Measurements from ENCODE around the gene ORM1.

The ORM1 gene

DNA sequence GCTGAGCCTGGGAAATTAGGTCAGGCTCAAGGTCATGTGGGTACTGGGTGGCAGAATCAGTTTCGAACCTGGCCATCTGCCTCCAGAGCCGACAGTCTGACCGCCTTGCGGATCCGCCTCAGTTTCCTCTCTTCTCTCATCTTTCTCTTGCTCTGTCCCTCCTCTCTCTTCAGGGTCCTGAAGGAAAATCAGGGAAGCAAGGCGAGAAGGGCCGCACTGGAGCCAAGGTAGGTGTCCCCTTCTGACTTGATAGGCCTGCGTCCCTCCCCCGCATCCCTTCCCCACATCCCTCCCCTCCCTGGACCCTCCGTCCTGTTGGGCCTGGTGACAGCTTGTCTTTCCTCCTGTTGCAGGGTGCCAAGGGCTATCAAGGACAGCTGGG, 40.8 kb upstream of the ORM1 start:
- H3K27ac ChIP-seq (ENCODE audit: low read length): no peak overlapping the region
- no peaks in the 10 kb centered on the region for H3K9me3 ChIP-seq (ENCODE audit: control insufficient read depth in 1 of 2, low read length in 2 of 2)
- H3K4me1 ChIP-seq (ENCODE audit: control insufficient read depth in 1 of 2, insufficient read depth in 2 of 2, low read length in 2 of 2): no peaks in the 10 kb centered on the region
- H3K27me3 ChIP-seq (ENCODE audit: low read depth, low read length): no peaks in the 10 kb centered on the region
- no peak overlapping the region for H3K4me3 ChIP-seq (ENCODE audit: low read depth in 1 of 2, low read length in 2 of 2)
- H3K36me3 ChIP-seq (ENCODE audit: control insufficient read depth in 1 of 2, insufficient read depth in 2 of 2, low read length in 2 of 2): peaks cover 0 to 9% of the 10 kb centered on the region in 2 donors

DNA sequence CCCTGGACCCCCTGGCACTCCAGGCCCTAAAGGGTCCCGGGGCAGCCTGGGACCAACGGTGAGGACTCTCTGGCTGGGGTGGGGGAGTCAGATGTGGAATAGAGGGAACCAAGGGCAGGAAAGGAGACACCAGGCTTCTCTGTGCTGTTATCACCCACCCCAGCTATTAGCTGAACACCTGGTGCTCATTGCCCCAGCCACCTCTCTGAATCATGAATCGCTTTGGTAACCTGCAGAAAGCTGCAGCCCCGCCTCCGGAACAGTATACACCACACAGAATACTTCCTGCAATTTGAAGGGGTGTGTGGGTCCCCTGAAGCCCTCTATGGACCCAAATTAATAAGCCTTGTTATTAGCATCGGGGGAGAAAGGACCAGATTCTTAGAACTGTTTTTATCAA, 40.4 kb upstream of the ORM1 start:
- Histone ChIP-seq H3K36me3 (ENCODE audit: control insufficient read depth in 1 of 2, insufficient read depth in 2 of 2, low read length in 2 of 2) (peaks cover 0 to 9% of the 10 kb centered on the region in 2 donors), H3K9me3 (ENCODE audit: control insufficient read depth in 1 of 2, low read length in 2 of 2) (no peaks in the 10 kb centered on the region), H3K27ac (ENCODE audit: low read length) (no peak overlapping the region)

DNA sequence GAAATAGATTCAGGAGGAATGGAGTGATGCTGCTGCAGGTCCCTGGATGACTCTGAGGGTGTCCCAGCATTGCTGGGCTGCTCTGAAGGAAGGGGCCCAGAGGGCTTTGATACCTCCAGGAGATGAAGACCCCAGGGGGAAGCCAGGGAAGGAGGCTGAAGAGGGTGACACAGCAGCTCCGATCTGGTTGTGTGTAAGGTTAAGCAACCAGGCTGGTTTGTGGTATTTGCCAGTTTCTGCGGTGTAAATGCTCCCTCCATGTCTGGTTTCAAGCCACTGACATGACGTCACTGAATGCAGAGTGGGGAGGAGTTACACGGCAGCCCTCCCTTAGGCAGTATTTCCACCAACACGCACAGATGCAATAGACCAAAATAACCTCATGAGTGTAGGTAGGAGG, 40.0 kb upstream of the ORM1 start:
- Histone ChIP-seq H3K27me3 (ENCODE audit: low read depth, low read length) (no peaks in the 10 kb centered on the region), H3K9me3 (ENCODE audit: control insufficient read depth in 1 of 2, low read length in 2 of 2) (no peaks in the 10 kb centered on the region), H3K27ac (ENCODE audit: low read length) (no peak overlapping the region), H3K36me3 (ENCODE audit: control insufficient read depth in 1 of 2, insufficient read depth in 2 of 2, low read length in 2 of 2) (peaks cover 0 to 9% of the 10 kb centered on the region in 2 donors), H3K4me1 (ENCODE audit: control insufficient read depth in 1 of 2, insufficient read depth in 2 of 2, low read length in 2 of 2) (no peaks in the 10 kb centered on the region), H3K4me3 (ENCODE audit: low read depth in 1 of 2, low read length in 2 of 2) (no peak overlapping the region)

More for the DNA sequence above, 40.4 kb upstream of the ORM1 start:
- H3K4me1 ChIP-seq (ENCODE audit: control insufficient read depth in 1 of 2, insufficient read depth in 2 of 2, low read length in 2 of 2): no peaks in the 10 kb centered on the region
- no peak overlapping the region for H3K4me3 ChIP-seq (ENCODE audit: low read depth in 1 of 2, low read length in 2 of 2)
- no peaks in the 10 kb centered on the region for H3K27me3 ChIP-seq (ENCODE audit: low read depth, low read length)

DNA sequence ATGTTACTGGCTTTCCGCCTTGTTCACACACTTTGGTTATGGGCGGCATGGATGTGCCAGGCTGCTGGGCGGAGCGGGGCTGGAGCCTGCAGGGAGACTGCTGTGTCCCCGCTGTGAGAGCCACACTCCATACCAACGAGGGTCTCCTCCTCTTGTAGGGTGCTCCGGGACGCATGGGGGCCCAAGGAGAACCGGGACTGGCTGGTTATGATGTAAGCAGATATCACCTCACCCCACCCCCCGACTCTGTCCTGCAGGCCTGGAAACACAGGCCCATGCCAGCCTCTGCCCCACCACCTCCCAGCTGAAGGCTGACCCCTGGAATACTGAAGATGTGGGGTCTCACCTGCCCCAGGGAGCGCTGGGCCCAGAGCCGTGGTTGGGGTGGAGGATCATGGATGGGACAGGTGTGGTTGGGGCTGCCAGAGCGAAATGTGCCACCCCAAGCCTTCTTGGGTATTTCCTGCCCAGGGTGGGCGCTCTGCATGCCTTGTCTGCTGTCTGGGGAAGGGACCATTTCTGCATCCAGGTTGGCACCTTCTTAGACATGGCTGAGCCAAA, 39.3 kb upstream of the ORM1 start:
- Histone ChIP-seq H3K27me3 (ENCODE audit: low read depth, low read length) (no peaks in the 10 kb centered on the region), H3K9me3 (ENCODE audit: control insufficient read depth in 1 of 2, low read length in 2 of 2) (no peaks in the 10 kb centered on the region), H3K4me3 (ENCODE audit: low read depth in 1 of 2, low read length in 2 of 2) (no peak overlapping the region), H3K27ac (ENCODE audit: low read length) (no peak overlapping the region), H3K4me1 (ENCODE audit: control insufficient read depth in 1 of 2, insufficient read depth in 2 of 2, low read length in 2 of 2) (no peaks in the 10 kb centered on the region), H3K36me3 (ENCODE audit: control insufficient read depth in 1 of 2, insufficient read depth in 2 of 2, low read length in 2 of 2) (peaks cover 0 to 9% of the 10 kb centered on the region in 2 donors)

DNA sequence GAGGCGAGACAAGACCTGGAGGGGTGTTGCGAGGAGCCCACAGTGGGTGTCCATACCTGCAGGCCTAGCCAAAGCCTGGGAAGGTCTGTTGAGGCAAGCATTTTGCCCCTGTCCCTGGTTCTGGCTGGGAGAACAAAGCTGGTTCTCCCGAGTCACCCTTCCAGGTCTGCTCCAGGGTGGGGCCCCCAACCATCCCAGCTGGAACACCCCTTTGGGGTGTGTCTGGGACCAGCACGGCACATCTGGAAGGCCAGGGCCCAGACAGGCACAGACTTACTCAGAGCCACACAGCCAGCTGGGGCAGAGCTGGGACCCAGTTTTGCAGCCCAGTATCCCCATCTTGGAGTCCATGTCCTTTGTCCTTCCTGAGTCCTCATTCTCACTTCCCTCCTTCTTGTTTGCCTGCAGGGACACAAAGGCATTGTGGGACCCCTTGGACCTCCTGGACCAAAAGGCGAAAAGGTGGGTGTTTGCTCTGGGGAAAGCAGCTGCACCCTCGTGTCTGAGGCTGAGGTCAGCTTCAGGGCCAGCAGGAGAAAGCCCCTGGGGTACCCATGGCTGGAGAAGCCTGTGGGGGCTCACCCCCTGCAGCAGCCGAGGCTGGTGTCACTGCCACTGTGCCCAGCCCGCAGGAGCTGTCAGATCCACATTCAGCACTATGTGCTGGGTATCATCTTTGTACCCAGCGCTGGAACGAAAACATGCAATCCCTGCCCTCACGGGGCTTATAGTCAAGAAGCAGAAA, 38.4 kb upstream of the ORM1 start:
- no peaks in the 10 kb centered on the region for H3K4me1 ChIP-seq (ENCODE audit: control insufficient read depth in 1 of 2, insufficient read depth in 2 of 2, low read length in 2 of 2)
- H3K36me3 ChIP-seq (ENCODE audit: control insufficient read depth in 1 of 2, insufficient read depth in 2 of 2, low read length in 2 of 2): peaks cover 0 to 9% of the 10 kb centered on the region in 2 donors
- H3K27ac ChIP-seq (ENCODE audit: low read length): no peak overlapping the region

DNA sequence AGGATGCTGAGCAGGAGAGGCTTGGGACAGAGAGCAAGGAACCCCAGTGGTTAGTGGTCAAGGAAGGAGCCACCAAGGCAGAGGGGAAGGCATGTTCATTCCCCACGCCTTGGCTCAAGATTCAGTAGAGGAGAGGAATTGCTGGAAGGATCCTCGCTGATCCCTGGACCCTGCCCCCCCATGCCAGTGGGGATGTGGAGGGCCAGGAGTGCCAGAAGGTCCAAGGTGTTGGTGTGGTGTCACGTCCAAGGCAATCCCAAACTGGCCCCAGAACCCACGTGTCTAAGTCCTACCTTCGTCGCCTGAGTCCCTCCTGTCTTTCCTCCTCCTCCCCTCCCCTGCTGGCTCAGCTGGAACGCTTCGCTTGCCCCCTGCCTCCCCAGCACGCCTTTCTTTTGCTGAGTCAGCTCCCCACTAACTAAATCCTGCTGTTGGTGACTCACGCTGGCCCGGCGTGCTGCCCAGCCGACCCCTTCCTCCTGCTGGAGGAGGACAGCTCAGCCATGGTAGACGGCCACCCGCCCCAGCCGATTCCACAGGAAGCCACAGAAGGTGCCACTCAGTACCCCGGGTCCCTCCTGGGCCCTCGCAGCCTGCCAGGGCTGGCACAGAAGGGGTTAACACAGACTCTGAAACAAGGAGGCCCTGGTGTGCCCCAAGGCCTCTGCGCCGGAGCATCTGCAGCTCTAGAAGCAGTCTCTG, 37.6 kb upstream of the ORM1 start:
- no peaks in the 10 kb centered on the region for H3K4me1 ChIP-seq (ENCODE audit: control insufficient read depth in 1 of 2, insufficient read depth in 2 of 2, low read length in 2 of 2)
- H3K9me3 ChIP-seq (ENCODE audit: control insufficient read depth in 1 of 2, low read length in 2 of 2): no peaks in the 10 kb centered on the region
- H3K27me3 ChIP-seq (ENCODE audit: low read depth, low read length): no peaks in the 10 kb centered on the region
- no peak overlapping the region for H3K4me3 ChIP-seq (ENCODE audit: low read depth in 1 of 2, low read length in 2 of 2)
- H3K36me3 ChIP-seq (ENCODE audit: control insufficient read depth in 1 of 2, insufficient read depth in 2 of 2, low read length in 2 of 2): peaks cover 0 to 9% of the 10 kb centered on the region in 2 donors
- no peak overlapping the region for H3K27ac ChIP-seq (ENCODE audit: low read length)

More for the DNA sequence above, 38.4 kb upstream of the ORM1 start:
- Histone ChIP-seq H3K4me3 (ENCODE audit: low read depth in 1 of 2, low read length in 2 of 2) (no peak overlapping the region), H3K9me3 (ENCODE audit: control insufficient read depth in 1 of 2, low read length in 2 of 2) (no peaks in the 10 kb centered on the region), H3K27me3 (ENCODE audit: low read depth, low read length) (no peaks in the 10 kb centered on the region)

DNA sequence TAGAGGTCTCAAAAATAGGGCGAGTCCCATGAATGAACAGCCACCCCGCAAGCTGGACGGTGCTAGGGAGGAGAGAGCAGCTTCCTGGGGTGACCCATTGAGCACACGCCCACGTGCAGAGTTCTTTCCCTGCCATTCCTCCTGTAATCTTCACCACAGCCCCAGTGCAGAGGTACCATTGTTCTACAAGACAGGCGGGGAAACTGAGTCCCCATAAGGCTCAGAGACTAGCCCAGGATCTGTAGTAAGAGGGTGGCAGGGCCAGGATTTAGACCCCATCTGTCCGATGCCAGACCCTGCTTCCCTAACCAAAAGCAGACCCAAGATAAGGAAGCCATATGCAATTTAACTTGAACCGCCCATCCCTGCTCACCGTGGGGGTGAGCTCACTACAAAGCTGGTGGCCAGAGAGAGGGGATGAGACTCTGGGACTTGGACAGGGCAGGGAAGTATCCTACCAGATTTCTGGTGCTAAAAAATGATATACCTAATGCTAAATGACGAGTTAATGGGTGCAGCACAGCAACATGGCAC, 36.7 kb upstream of the ORM1 start:
- Histone ChIP-seq H3K36me3 (ENCODE audit: control insufficient read depth in 1 of 2, insufficient read depth in 2 of 2, low read length in 2 of 2) (peaks cover 0 to 9% of the 10 kb centered on the region in 2 donors), H3K4me1 (ENCODE audit: control insufficient read depth in 1 of 2, insufficient read depth in 2 of 2, low read length in 2 of 2) (no peaks in the 10 kb centered on the region), H3K27me3 (ENCODE audit: low read depth, low read length) (no peaks in the 10 kb centered on the region), H3K27ac (ENCODE audit: low read length) (no peak overlapping the region), H3K4me3 (ENCODE audit: low read depth in 1 of 2, low read length in 2 of 2) (no peak overlapping the region), H3K9me3 (ENCODE audit: control insufficient read depth in 1 of 2, low read length in 2 of 2) (no peaks in the 10 kb centered on the region)

DNA sequence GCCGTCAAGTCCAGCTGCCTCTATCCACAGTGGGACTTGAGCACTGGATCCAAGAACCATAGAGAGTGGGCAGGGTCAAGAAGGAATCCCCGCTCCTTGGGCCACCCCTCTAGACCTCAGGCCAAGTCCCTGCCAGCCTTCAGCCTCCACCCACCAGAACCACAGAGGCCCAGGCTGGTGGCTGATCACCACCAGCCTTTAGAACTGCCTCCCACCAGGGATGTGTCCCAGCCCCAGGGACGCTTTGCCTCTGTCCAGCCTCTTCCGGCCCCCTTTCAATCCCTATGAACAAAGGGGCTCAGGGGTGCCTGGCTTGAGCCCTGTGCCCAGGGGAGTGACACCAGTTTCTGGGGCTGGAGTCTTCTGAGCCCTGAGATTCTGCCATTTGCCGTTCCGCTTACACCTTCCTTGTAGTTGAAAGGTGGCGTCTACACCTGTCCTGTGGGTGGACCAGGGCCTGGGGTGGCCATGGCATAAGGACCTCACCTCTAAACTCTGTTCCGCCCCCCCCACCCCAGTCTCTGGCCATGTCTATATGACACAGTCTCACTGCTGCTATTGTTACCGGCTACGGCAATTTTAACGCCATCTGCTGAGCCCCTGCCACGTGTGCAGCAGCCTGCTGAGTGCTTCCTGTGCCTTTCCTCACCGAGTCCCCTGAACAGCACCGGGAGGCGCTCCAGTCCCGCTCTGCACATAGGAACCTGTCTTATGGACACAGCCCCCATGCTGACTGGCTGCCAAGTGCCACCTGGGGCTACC, 35.7 kb upstream of the ORM1 start:
- Histone ChIP-seq H3K4me3 (ENCODE audit: low read depth in 1 of 2, low read length in 2 of 2) (no peak overlapping the region), H3K27ac (ENCODE audit: low read length) (no peak overlapping the region), H3K9me3 (ENCODE audit: control insufficient read depth in 1 of 2, low read length in 2 of 2) (no peaks in the 10 kb centered on the region), H3K4me1 (ENCODE audit: control insufficient read depth in 1 of 2, insufficient read depth in 2 of 2, low read length in 2 of 2) (no peaks in the 10 kb centered on the region), H3K27me3 (ENCODE audit: low read depth, low read length) (no peaks in the 10 kb centered on the region), H3K36me3 (ENCODE audit: control insufficient read depth in 1 of 2, insufficient read depth in 2 of 2, low read length in 2 of 2) (peaks cover 0 to 10% of the 10 kb centered on the region in 2 donors)

DNA sequence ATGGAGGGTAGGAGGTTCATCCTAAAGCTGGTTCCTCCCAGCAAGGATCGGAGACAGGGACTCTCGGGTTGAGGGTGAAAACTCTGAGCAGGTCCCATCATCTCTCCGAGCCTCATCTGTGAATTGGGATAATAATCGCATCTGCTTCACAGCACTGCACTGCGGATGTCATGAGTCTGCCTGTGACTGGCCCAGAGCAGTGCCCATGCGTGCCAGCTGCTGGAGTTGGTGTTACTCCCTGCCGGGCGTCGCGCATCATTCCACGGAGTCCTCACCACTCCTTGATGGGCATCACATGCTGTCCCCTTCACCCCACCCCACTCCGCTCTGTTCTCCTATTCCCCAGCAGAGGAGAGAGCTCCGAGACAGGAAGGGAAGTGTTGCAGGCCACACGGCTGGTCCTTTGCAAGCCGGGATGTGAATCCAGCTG, 35.1 kb upstream of the ORM1 start:
- no peaks in the 10 kb centered on the region for H3K9me3 ChIP-seq (ENCODE audit: control insufficient read depth in 1 of 2, low read length in 2 of 2)
- peaks cover 0 to 10% of the 10 kb centered on the region in 2 donors for H3K36me3 ChIP-seq (ENCODE audit: control insufficient read depth in 1 of 2, insufficient read depth in 2 of 2, low read length in 2 of 2)
- H3K27me3 ChIP-seq (ENCODE audit: low read depth, low read length): no peaks in the 10 kb centered on the region
- H3K27ac ChIP-seq (ENCODE audit: low read length): no peak overlapping the region
- H3K4me3 ChIP-seq (ENCODE audit: low read depth in 1 of 2, low read length in 2 of 2): no peak overlapping the region
- no peaks in the 10 kb centered on the region for H3K4me1 ChIP-seq (ENCODE audit: control insufficient read depth in 1 of 2, insufficient read depth in 2 of 2, low read length in 2 of 2)

DNA sequence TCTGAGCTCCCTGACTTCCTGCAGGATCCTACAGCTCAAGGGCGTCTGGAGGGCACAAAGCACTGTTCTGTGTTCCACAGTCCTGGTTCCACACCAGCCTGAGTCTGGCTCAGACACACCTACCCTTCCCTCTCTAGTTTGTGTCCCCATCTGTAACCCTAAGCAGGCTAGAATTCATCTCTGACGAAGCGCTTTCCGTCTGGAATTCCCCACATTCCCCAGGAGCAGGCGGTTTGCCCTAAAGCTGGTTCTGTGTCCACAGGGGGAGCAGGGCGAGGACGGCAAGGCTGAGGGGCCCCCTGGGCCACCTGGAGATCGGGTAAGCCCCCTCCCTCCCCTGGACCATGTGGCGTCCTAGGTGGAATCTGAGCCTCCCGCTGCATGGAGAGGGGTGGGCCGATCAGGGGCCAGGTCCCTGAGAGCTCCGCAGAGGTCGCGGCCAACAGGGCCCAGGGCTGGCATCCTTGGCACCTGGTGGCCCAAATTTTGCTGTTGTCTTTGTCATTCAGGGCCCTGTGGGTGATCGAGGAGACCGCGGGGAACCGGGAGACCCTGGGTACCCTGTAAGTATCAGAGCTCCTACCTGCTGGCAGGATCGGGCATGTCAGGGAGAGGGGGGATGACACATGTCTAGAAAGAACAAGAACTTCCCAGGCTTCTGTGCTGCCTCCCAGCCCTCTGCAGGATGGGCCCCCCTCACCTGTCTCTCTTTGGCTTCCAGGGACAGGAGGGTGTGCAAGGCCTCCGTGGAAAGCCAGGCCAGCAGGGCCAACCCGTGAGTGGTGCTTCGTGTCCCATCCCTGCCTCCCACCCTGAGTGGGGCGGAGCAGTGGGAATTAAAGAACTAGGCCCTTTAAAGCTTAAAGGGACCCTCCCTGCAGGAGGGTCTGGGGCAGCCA, 34.5 kb upstream of the ORM1 start:
- peaks cover 0 to 10% of the 10 kb centered on the region in 2 donors for H3K36me3 ChIP-seq (ENCODE audit: control insufficient read depth in 1 of 2, insufficient read depth in 2 of 2, low read length in 2 of 2)

More for the DNA sequence above, 34.5 kb upstream of the ORM1 start:
- H3K4me3 ChIP-seq (ENCODE audit: low read depth in 1 of 2, low read length in 2 of 2): no peak overlapping the region
- H3K27ac ChIP-seq (ENCODE audit: low read length): no peak overlapping the region
- no peaks in the 10 kb centered on the region for H3K27me3 ChIP-seq (ENCODE audit: low read depth, low read length)
- no peaks in the 10 kb centered on the region for H3K4me1 ChIP-seq (ENCODE audit: control insufficient read depth in 1 of 2, insufficient read depth in 2 of 2, low read length in 2 of 2)
- no peaks in the 10 kb centered on the region for H3K9me3 ChIP-seq (ENCODE audit: control insufficient read depth in 1 of 2, low read length in 2 of 2)

All from muscle layer of duodenum (tissue), 2 donors.